PC-9 (cell line): ENCODE measurements around the gene ILDR1. TPM values are rescaled to one million over a fixed set of nuclear protein-coding genes. Genes with fewer than 3 reads are reported as not detected.

Experiments used
- BruUV-seq: library from RNA; stranded (reverse); fragments of 400-500 nt; replicated peaks from 2 replicates; lab custom pipeline; 2021; lab: Mats Ljungman, UMichigan
- CTCF ChIA-PET: fragments of 300-600 bp; sonication (Branson Sonifier 250); formaldehyde crosslinking; loops from one replicate; lab custom pipeline; 2022; ENCODE audit warnings: antibody characterized with exemption; lab: Charles Lee
- POLR2A ChIA-PET: fragments of 300-600 bp; sonication (Branson Sonifier 250); formaldehyde crosslinking; loops from one replicate; lab custom pipeline; 2022; ENCODE audit warnings: antibody characterized with exemption; ENCODE audit not compliant: unreplicated experiment; lab: Charles Lee
- DNase-seq, 2 experiments: peaks; one replicate each; pipeline versions ENCODE4 v3.0.0 to v3.0.0-alpha.2; 2015 to 2022; ENCODE audit warnings: mixed read lengths in 1 of 2
- H2AFZ ChIP-seq: fragments of 200-600 bp; sonication (generic); 2 replicates; pipeline ENCODE4 v1.8.1; 2017; ENCODE audit warnings: antibody characterized with exemption
- H3F3A ChIP-seq: fragments of 200-600 bp; sonication (generic); 2 replicates; pipeline ENCODE4 v1.8.1; 2017; ENCODE audit warnings: antibody characterized with exemption, mild to moderate bottlenecking, low read depth; ENCODE audit not compliant: insufficient read depth
- H3K27ac ChIP-seq: fragments of 200-600 bp; sonication (generic); 2 replicates; pipeline ENCODE4 v1.6.1; 2016; ENCODE audit warnings: mixed run types
- H3K27me3 ChIP-seq: fragments of 200-600 bp; sonication (generic); 2 replicates; pipeline ENCODE4 v1.6.1; 2016; ENCODE audit warnings: low read depth, mixed run types; ENCODE audit not compliant: insufficient read depth
- H3K36me3 ChIP-seq: fragments of 200-600 bp; sonication (generic); 2 replicates; pipeline ENCODE4 v1.6.1; 2016; ENCODE audit warnings: low read depth, mixed run types
- H3K4me1 ChIP-seq: fragments of 200-600 bp; sonication (generic); replicated peaks from 2 replicates; pipeline ENCODE4 v1.6.1; 2016; ENCODE audit warnings: mixed run types; ENCODE audit not compliant: insufficient read depth
- H3K4me2 ChIP-seq: fragments of 200-600 bp; sonication (generic); 2 replicates; pipeline ENCODE4 v1.6.1; 2017; ENCODE audit warnings: mixed run types
- H3K4me3 ChIP-seq: fragments of 200-600 bp; sonication (generic); 2 replicates; pipeline ENCODE4 v1.6.1; 2016; ENCODE audit warnings: mixed run types
- H3K79me2 ChIP-seq: fragments of 200-600 bp; sonication (generic); 2 replicates; pipeline ENCODE4 v1.6.1; 2017; ENCODE audit warnings: low read depth, mixed run types
- H3K9me2 ChIP-seq: fragments of 200-600 bp; sonication (generic); 2 replicates; pipeline ENCODE4 v1.8.1; 2017; ENCODE audit warnings: mild to moderate bottlenecking; ENCODE audit not compliant: insufficient read depth
- H3K9me3 ChIP-seq: fragments of 200-600 bp; sonication (generic); 2 replicates; pipeline ENCODE4 v1.8.1; 2016; ENCODE audit warnings: low read depth; ENCODE audit not compliant: insufficient read depth
- H4K20me1 ChIP-seq: fragments of 200-600 bp; sonication (generic); 2 replicates; pipeline ENCODE4 v1.8.1; 2017; ENCODE audit not compliant: insufficient read depth
- CTCF ChIP-seq: fragments of 200-600 bp; sonication (generic); conservative IDR thresholded peaks from 2 replicates; pipeline ENCODE4 v1.6.1; 2017; ENCODE audit warnings: mixed run types, antibody characterized with exemption, mild to moderate bottlenecking, moderate library complexity
- EZH2 ChIP-seq: fragments of 200-600 bp; sonication (generic); IDR thresholded peaks from 2 replicates; pipeline ENCODE4 v1.8.0; 2017; ENCODE audit warnings: antibody characterized with exemption, low read depth
- intact Hi-C: fragments of 100-400 bp; cut with micrococcal nuclease; formaldehyde crosslinking; loops from one replicate; pipeline ENCODE4 v1.10.0; 2022; ENCODE audit not compliant: unreplicated experiment
- total RNA-seq: library from RNA; stranded (reverse); gene quantifications from 2 replicates; pipeline ENCODE4 v1.2.3, GENCODE V29; 2021

The ILDR1 gene
- total RNA-seq, 1 experiment from 2014 or later, result 5.1 TPM

GRCh38 chr3:122060040-122060698, 38.1 kb upstream of the ILDR1 start:
- no TSS peak for BruUV-seq
- ChIA-PET POLR2A (no interaction called here), CTCF (no interaction called here)
- H4K20me1 ChIP-seq, result no peaks in the 10 kb centered on the region
- H2AFZ ChIP-seq, result no peak overlapping the region
- intact Hi-C loops, result no loop called here
- no peaks in the 10 kb centered on the region for H3K9me3 ChIP-seq
- no peak overlapping the region for H3K27ac ChIP-seq
- no peaks in the 10 kb centered on the region for H3K27me3 ChIP-seq
- H3F3A ChIP-seq, result no peaks in the 10 kb centered on the region
- no peaks in the 10 kb centered on the region for H3K4me1 ChIP-seq
- DNase-seq, result no peak
- no peak overlapping the region for H3K4me3 ChIP-seq
- H3K9me2 ChIP-seq, result no peaks in the 10 kb centered on the region
- no peak overlapping the region for H3K4me2 ChIP-seq
- no peak for TF ChIP-seq CTCF
- TF ChIP-seq EZH2, result no peak
- H3K36me3 ChIP-seq, result no peaks in the 10 kb centered on the region
- no peaks in the 10 kb centered on the region for H3K79me2 ChIP-seq

GRCh38 chr3:122058294-122058693, 36.2 kb upstream of the ILDR1 start:
- Histone ChIP-seq H2AFZ (no peak overlapping the region), H3F3A (no peaks in the 10 kb centered on the region), H4K20me1 (no peaks in the 10 kb centered on the region), H3K9me2 (no peaks in the 10 kb centered on the region), H3K27me3 (no peaks in the 10 kb centered on the region), H3K9me3 (no peaks in the 10 kb centered on the region), H3K36me3 (no peaks in the 10 kb centered on the region), H3K27ac (no peak overlapping the region), H3K4me1 (no peaks in the 10 kb centered on the region), H3K4me2 (no peak overlapping the region), H3K4me3 (no peak overlapping the region), H3K79me2 (no peaks in the 10 kb centered on the region)
- no TSS peak for BruUV-seq
- ChIA-PET CTCF (no interaction called here), POLR2A (no interaction called here)
- intact Hi-C loops, result no loop called here
- TF ChIP-seq CTCF (no peak), EZH2 (no peak)
- DNase-seq, result no peak

- Histone ChIP-seq H3K36me3 (no peaks in the 10 kb centered on the region), H3K4me3 (no peak overlapping the region), H3K4me1 (no peaks in the 10 kb centered on the region), H3F3A (no peaks in the 10 kb centered on the region), H3K27ac (no peak overlapping the region), H3K9me3 (no peaks in the 10 kb centered on the region), H3K79me2 (no peaks in the 10 kb centered on the region), H3K9me2 (no peaks in the 10 kb centered on the region), H3K4me2 (no peak overlapping the region), H2AFZ (no peak overlapping the region), H3K27me3 (no peaks in the 10 kb centered on the region), H4K20me1 (no peaks in the 10 kb centered on the region)
- BruUV-seq, result no TSS peak
- no peak for DNase-seq
- intact Hi-C loops, result no loop called here
- POLR2A ChIA-PET, result no interaction called here
- TF ChIP-seq CTCF, result no peak
- no peak for TF ChIP-seq EZH2
- CTCF ChIA-PET, result no interaction called here
Measured at GRCh38 chr3:122057671-122058070, 35.6 kb upstream of the ILDR1 start.
